GM12801 (cell line): ENCODE results near the gene C1orf174.

Experiments used
- TF ChIP-seq, protein P1 (sequence below): IDR thresholded peaks from one replicate; pipeline ENCODE4 v1.5.1; 2011; ENCODE audit warnings: control low read depth; ENCODE audit not compliant: insufficient read length; ENCODE audit errors: extremely low read depth

The C1orf174 gene

DNA sequence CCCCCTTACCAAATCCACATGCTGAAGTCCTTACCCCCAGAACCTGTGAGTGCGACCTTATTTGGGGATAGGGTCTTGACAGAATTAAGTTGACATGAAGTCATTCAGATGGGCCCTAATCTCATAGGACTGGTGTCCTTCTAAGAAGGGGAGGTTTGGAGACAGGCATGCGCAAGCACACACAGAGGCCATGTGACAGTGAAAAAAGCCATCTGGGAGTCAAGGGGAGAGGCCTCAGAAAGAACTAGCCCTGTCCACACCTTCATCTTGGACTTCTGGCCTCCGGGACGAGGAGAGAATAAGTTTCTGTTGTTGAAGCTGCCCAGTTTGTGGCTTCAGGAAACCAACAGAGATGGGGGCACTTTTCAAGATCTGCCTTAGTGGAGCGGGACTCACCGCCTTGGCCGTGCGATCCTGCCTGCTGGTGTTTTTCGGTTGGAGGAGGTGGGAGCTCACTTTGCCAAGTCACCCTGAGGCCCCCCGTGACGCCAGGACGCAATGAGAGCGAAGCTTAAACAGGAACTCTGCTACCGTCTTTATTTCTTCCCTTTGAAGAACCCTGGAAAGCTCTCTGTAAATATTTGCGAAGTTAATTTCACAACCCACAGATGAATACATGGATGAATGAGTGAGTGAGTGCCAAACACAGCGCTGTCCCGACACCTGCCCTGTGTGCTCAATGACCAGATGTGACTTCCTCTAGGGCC, 42.5 kb upstream of the C1orf174 start:
- TF ChIP-seq, protein P1, sequence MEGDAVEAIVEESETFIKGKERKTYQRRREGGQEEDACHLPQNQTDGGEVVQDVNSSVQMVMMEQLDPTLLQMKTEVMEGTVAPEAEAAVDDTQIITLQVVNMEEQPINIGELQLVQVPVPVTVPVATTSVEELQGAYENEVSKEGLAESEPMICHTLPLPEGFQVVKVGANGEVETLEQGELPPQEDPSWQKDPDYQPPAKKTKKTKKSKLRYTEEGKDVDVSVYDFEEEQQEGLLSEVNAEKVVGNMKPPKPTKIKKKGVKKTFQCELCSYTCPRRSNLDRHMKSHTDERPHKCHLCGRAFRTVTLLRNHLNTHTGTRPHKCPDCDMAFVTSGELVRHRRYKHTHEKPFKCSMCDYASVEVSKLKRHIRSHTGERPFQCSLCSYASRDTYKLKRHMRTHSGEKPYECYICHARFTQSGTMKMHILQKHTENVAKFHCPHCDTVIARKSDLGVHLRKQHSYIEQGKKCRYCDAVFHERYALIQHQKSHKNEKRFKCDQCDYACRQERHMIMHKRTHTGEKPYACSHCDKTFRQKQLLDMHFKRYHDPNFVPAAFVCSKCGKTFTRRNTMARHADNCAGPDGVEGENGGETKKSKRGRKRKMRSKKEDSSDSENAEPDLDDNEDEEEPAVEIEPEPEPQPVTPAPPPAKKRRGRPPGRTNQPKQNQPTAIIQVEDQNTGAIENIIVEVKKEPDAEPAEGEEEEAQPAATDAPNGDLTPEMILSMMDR: no peak

DNA sequence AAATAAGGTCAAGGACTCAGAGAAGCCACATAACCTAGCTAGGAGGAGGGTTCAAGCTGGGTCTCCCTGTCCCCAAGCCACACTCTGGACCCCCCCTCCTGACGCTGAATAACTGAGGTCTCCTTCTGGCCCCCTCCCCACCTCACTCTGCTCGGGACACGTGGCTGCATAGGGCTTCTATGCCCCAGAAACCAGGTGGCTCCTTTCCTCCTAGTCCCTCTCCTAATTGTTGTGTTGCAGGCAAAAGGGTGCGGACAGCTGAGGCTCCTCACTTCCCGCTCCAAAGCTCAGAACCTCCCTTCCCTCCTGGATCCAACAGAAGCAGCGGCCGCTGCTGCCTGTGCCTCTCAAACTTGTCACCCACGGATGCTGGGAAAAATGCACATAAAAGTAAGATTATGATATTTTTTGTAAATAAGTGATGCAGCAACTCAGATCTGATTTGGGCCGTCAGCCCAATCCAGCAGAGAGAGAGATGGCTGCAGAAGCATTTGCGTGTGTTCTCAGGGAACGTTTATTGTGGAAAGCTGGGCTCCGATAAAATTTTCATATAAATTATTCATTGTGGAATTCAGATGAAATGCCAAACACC, 40.8 kb upstream of the C1orf174 start:
- TF ChIP-seq, protein P1: no peak

DNA sequence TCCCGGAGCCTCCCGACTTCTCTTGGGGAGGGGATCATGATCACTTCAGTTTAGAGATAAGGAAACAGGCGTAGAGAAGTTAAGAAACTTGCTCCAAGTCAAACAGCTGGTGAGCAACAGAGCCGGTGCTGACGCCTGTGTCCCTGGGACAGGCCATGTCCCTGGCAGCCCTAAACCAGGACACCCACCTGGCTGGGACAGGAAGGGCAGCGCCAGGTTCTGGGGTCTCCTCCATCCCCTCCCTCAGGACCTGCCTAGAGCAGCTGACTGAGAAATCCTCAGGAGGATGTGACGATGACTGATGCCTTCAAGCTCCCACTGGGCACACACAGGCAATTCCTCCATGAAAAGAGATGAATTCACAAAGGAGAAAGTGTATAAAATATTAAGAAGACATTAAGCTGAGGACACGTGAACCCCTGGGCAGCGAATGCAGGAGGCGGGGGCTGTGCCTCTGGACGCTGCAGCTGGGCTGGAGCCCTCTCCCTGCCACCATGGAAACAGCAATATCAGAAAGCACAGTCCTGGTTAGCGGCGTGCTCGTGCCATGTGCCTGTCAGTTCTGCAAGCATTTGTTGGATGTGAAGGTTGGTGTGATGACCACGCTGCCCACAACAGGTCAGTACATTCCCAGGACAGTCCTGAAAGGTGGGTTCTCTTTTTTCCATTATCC, 40.1 kb upstream of the C1orf174 start:
- TF ChIP-seq, protein P1: no peak

DNA sequence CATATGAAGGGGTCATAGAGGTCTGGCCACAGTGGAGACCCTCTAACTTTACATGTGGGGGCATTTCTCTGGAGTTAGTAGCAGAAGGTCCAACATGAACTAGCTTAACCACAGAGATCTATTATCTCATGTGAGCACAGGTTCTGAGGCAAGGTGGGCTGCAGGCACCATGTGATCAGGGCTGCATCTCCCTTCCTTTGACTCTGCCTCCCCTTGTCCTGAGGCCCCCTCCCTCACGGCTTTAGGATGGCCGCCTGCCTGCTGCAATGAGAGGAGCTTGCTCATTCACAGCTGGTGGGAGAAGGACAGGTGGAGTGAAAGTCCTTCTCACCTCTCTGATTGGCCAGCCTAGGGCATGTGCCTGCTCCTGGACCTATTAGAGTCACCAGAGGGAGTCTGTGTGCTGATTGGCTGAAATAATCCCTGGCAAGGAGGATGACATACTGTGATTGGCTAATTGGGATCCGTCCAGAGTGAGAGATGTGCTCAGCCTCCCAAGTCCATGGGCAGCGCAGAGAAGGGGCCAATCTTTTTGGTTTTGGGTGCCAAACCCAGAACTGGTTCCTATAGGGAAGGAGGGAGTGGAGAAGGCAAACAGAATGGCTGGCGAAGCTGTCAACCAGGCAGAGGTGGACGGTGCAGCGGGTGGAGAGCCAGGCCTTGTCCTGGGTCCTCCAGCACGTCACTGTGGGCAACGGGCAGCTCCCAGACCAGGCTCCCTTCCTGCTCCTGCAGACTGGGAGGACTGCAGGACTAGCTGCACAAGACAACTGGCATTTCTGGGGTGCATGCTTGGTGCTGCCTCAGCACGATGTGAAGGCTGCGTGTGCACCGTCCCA, 39.4 kb upstream of the C1orf174 start:
- TF ChIP-seq, protein P1: no peak

DNA sequence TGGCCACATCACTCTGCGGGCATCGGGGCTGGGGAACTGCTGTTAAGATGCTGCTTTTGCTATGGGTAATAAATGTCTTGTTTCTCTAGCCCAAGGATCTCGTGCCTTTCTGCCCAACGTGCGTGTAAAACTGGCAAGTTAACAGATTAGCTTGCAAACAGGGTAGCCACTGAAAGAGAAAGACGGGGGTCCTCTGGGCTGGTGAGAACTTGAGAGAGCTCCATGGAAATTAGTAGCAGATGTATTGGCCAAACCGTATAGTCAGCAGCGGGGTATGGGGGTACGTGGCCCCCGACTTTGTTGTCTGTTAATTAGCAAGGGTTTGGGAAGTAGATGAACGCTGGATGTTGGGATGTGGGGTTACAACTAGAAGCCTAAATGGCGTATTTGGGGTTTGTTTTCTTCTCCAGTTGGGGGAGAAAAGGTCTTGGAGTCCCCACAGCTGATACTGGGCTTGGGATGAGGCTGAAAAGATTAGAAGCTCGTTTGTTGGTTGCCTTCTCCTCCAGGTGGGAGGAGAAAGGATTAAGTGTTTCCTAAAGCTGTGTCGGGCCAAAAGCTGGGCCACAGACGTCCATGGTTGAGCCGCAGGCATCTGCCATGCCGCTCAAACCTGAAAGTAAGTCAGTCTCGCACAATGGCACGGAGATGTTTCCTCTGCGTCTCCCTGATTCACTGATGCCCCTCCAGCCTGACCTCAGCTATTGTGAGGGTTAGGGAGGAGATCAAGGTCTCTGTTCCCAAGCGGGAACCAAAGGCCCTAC, 32.3 kb upstream of the C1orf174 start:
- TF ChIP-seq, protein P1: no peak

DNA sequence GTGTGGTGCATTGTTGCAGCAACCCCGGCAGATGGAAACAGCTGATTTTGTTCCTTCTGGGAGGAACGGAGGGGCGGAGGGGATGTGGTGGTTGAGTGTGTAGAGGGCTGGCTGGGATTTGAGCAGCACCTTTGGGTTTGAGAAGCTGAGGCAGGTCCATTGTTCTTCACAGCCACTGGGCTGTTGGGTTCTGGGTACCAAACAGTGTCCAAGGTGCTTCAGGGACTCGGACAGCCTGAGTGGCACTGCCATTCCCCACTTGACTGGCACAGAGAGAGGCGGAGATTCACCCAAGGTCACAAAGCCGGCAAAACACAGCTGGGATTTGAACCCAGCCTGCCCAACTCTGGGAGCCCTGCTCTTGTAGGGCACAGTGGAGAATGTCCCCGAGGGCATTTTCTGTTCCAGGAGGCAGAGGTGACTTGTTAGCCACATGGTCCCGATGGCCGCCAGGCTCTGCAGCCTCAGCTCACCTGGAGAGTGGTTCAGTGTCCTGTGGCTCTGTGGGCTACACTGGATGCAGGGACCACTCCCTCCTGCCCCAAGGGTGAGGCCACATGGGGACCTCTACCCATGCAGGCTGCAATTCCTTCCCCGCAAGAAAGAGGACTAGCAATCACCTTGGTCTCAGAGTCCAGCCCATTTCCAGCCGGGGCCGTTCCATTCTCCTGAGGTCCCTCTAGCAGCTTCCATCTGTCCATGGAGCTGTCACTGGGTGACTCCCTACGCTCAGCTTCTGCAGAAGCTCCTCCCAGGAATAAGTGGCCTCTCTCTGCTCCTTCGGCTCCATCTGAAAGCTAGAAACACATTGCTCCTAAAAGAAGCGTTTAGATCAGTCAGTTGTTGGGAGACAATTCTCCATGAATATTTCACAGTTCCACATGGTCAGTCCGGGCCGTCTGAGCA, 31.2 kb upstream of the C1orf174 start:
- TF ChIP-seq, protein P1: no peak
